ENCODE results near the gene SAMM50.

SAMM50 gene

DNA sequence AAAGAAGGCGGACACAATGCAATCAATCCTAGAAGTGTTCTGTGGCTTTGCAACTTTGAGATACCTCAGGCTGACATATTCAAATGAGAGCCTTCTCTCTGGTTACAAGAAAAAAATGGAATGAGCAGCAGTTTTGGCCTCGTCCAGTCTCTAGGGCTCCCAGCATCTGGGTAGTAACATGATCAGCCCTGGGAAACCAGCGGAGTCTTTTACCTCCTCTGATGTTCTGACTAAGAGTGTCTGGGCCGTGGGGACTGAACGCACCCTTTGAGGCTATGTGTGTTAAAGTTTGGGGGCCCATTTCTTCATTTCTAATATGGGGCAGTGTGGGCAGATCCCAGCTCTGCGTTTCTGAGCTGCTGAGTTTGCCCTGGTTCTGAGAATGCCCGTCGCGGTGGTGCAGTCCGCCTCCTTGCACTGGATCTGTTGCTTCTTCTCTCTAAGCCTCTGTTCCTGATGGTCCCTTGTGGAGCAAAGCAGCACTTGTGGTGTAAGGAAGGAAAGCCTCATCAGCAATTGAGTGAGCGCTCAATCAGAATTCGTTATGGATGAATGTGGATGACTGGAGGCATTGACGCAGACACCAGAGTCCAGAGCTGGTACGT, 77.0 kb downstream of the SAMM50 start:
- no peaks in the 10 kb centered on the region for H3K27me3 ChIP-seq (ENCODE audit: insufficient read depth, low read length)
- no peaks in the 10 kb centered on the region for H3K36me3 ChIP-seq (ENCODE audit: insufficient read depth, low read length)
- H3K4me3 ChIP-seq (ENCODE audit: low read length), result no peak overlapping the region
- H3K27ac ChIP-seq (ENCODE audit: low read depth, low read length), result no peak overlapping the region
- H3K9ac ChIP-seq (ENCODE audit: low read depth, low read length), result no peak overlapping the region
- H3K9me3 ChIP-seq (ENCODE audit: insufficient read depth, low read depth, low read length), result no peaks in the 10 kb centered on the region
- 88% methylated on average over 14 of the region's 14 CpGs for WGBS
- no peaks in the 10 kb centered on the region for H3K4me1 ChIP-seq (ENCODE audit: insufficient read depth, low read length)

DNA sequence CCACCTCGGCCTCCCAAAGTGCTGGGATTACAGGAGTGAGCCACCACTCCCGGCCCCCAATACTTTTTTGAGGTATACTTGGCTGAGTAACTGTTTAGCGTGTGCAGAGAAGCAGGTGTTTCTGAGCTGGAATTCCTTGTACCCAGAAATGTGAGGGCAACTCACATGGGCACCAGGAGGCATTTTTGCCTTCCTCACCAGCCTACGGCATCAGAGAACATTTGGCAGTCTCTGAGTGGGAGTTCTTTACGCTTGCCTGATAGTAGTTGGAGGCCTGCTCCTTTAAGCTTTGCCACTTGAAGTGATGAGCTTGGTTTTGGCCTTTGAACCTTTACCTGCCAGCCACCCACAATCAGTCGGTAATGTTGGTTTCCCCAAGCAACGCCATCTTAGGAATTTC, 78.0 kb downstream of the SAMM50 start:
- no peak overlapping the region for H3K4me3 ChIP-seq (ENCODE audit: low read length)
- H3K9ac ChIP-seq (ENCODE audit: low read depth, low read length), result no peak overlapping the region
- H3K27me3 ChIP-seq (ENCODE audit: insufficient read depth, low read length), result no peaks in the 10 kb centered on the region
- 86% methylated on average over 7 of the region's 7 CpGs for WGBS
- no peaks in the 10 kb centered on the region for H3K4me1 ChIP-seq (ENCODE audit: insufficient read depth, low read length)
- no peaks in the 10 kb centered on the region for H3K9me3 ChIP-seq (ENCODE audit: insufficient read depth, low read depth, low read length)
- no peaks in the 10 kb centered on the region for H3K36me3 ChIP-seq (ENCODE audit: insufficient read depth, low read length)
- H3K27ac ChIP-seq (ENCODE audit: low read depth, low read length), result no peak overlapping the region

DNA sequence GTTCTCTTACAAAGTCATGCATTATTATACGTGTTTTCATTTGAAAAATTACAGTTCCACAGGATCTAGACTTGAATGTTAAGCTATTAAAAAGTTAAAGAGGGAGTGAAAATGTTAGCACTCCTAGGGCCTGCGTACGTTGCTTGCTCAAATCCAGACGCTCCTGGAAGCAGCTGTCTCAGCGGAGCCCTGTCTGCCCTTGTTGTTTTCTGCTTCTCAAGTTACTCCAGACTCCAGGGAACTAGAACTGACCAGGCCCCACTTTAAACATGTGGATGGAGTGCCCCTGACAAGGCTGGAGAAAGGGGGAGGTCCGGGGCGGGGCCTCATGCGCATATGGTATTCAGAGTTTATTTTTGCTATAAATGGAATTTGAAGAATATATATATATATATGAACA, 78.5 kb downstream of the SAMM50 start:
- Histone ChIP-seq H3K4me1 (ENCODE audit: insufficient read depth, low read length) (no peaks in the 10 kb centered on the region), H3K27ac (ENCODE audit: low read depth, low read length) (no peak overlapping the region), H3K27me3 (ENCODE audit: insufficient read depth, low read length) (no peaks in the 10 kb centered on the region), H3K9me3 (ENCODE audit: insufficient read depth, low read depth, low read length) (no peaks in the 10 kb centered on the region), H3K9ac (ENCODE audit: low read depth, low read length) (no peak overlapping the region), H3K4me3 (ENCODE audit: low read length) (no peak overlapping the region), H3K36me3 (ENCODE audit: insufficient read depth, low read length) (no peaks in the 10 kb centered on the region)
- 71% methylated on average over 7 of the region's 8 CpGs for WGBS

DNA sequence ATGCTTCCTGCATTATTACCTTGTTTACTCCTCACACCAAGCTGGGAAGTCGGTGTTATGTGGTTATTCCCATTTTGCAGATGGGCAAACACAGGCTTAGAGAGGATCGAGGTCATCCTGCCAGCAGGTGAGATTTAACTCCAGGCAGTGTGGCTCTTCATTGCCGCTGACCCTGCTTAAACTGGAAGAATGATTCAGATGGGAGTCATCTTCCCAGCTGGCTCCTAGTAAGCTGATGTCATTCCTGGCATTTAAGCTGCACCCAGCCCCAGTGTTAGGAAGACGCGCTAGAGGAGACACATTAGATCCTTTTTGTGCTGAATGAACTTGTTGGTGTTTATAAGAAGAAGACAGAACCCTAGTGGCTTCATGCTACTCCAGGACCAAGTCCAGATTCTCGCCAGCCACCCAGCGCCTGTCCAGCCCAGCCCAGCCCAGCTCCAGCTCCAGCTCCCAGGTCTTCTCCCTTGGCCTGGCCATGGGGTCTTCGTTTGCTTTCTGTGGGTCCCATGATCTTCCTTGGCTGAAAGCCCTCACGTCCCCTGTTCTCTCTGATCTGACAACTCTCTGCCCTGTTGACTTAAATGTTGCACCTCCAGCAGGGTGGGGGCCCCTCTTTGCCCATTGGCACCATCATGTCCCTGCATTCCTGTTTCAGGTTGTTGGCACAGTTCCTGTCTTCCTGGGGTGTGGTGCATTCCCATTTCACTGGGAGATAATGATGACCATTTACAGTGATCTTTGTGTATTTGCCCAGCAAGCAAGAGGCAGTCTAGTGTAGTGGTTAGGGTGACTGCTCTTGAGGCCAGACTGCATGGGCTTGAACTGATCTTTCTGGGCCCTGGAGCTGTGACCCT, 82.5 kb downstream of the SAMM50 start:
- no peak overlapping the region for H3K4me3 ChIP-seq (ENCODE audit: low read length)
- H3K27ac ChIP-seq (ENCODE audit: low read depth, low read length), result no peak overlapping the region
- H3K9ac ChIP-seq (ENCODE audit: low read depth, low read length), result no peak overlapping the region
- H3K36me3 ChIP-seq (ENCODE audit: insufficient read depth, low read length), result no peaks in the 10 kb centered on the region
- H3K27me3 ChIP-seq (ENCODE audit: insufficient read depth, low read length), result no peaks in the 10 kb centered on the region
- H3K4me1 ChIP-seq (ENCODE audit: insufficient read depth, low read length), result no peaks in the 10 kb centered on the region
- no peaks in the 10 kb centered on the region for H3K9me3 ChIP-seq (ENCODE audit: insufficient read depth, low read depth, low read length)
- WGBS, result 86% methylated on average over 9 of the region's 9 CpGs

DNA sequence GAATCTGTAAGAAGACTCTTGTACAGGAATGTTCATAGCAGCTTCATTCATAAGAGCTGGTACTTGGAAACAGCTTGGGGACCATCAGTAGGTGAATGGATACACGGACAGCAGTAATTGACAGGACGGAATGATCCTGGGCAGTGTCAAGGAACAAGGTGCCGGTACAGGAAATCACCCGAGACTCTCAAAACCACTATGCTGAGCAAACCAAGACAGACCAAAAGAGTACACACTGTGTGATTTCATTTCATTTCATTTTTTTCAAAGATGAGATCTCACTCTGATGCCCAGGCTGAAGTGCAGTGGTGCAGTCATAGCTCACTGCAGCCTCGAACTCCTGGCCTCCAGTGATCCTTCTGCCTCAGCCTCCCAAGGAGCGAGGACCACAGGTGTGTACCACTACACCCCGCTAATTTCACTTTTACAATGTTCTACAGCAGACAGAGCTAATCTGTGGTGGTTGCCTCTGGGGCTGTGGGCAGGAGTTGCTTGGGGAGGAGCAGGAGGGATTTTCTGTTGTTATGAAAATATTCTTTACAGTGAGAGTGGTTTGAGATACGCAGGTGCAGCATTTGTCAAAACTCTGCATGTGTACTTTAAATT, 84.4 kb downstream of the SAMM50 start:
- 94% methylated on average over 8 of the region's 8 CpGs for WGBS
- H3K27ac ChIP-seq (ENCODE audit: low read depth, low read length), result no peak overlapping the region

DNA sequence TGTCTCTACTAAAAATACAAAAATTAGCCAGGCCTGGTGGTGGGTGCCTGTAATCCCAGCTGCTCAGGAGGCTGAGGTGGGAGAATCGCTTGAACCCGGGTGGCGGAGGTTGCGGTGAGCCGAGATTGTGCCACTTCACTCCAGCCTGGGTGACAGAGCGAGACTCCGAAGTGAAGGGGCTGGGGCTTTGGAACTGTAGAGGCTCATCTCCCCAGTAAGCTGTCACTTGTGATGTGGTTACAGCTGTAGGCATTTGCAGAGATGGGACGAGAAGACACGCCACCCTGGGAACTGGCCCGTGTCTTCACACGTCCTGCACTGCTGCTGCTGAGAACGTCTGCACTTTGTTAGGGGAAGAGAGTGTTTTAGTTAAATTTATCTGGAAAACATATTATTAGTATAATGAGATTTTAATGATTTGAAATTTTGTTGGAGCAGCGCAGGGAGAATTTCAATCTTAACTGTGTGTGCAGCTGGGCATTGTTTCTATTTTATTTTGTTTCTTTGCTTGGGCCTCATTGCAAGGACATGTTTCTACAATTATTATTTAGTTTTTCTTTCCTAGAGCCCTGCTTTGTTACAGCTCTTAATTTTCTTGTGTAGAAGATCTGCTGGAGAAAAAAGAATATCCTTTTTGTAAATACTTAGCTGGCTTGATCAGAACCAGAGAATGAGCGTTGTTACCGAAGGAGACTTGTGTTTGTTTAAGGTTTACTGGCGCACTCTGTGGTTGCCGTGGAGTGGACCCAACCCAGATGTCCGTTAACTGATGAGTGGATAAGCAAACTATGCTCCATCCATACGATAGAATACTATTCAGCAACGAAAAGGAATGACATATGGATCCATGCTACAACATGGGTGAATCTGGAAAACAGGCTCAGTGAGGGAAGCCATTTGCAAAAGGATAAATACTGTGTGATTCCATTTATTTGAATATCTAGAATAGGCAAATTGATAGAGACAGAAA, 87.3 kb downstream of the SAMM50 start:
- 94% methylated on average over 20 of the region's 20 CpGs for WGBS
- H3K27ac ChIP-seq (ENCODE audit: low read depth, low read length), result no peak overlapping the region
- H3K9ac ChIP-seq (ENCODE audit: low read depth, low read length), result no peak overlapping the region
- H3K36me3 ChIP-seq (ENCODE audit: insufficient read depth, low read length), result no peaks in the 10 kb centered on the region
- H3K9me3 ChIP-seq (ENCODE audit: insufficient read depth, low read depth, low read length), result no peaks in the 10 kb centered on the region
- no peaks in the 10 kb centered on the region for H3K4me1 ChIP-seq (ENCODE audit: insufficient read depth, low read length)
- H3K27me3 ChIP-seq (ENCODE audit: insufficient read depth, low read length), result no peaks in the 10 kb centered on the region
- no peak overlapping the region for H3K4me3 ChIP-seq (ENCODE audit: low read length)

More for the DNA sequence above, 84.4 kb downstream of the SAMM50 start:
- Histone ChIP-seq H3K4me3 (ENCODE audit: low read length) (no peak overlapping the region), H3K9ac (ENCODE audit: low read depth, low read length) (no peak overlapping the region), H3K36me3 (ENCODE audit: insufficient read depth, low read length) (no peaks in the 10 kb centered on the region), H3K9me3 (ENCODE audit: insufficient read depth, low read depth, low read length) (no peaks in the 10 kb centered on the region), H3K4me1 (ENCODE audit: insufficient read depth, low read length) (no peaks in the 10 kb centered on the region), H3K27me3 (ENCODE audit: insufficient read depth, low read length) (no peaks in the 10 kb centered on the region)

DNA sequence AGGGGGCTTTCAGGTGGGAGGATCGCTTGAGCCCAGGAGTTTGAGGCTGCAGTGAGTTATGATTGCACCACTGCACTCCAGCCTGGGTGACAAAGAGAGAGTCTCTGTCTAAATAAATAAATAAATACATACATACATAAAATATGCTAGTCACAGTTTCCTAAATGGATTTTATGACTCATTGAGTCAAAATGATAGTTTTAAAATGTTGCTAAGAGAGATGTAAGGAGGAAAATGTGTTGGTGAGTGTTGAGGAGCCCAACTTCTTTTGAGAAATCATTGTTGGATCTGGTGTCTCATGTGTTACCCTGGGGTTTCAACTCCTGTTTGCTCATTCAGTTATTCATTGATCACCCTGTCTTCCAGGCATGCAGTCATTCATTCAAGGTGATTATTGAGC, 89.9 kb downstream of the SAMM50 start:
- 93% methylated on average over 1 of the region's 1 CpG for WGBS
- Histone ChIP-seq H3K4me1 (ENCODE audit: insufficient read depth, low read length) (no peaks in the 10 kb centered on the region), H3K9ac (ENCODE audit: low read depth, low read length) (no peak overlapping the region), H3K4me3 (ENCODE audit: low read length) (no peak overlapping the region), H3K9me3 (ENCODE audit: insufficient read depth, low read depth, low read length) (no peaks in the 10 kb centered on the region), H3K27me3 (ENCODE audit: insufficient read depth, low read length) (no peaks in the 10 kb centered on the region), H3K36me3 (ENCODE audit: insufficient read depth, low read length) (no peaks in the 10 kb centered on the region), H3K27ac (ENCODE audit: low read depth, low read length) (no peak overlapping the region)

All from HUES64 (cell line).